Measurements from ENCODE around the gene CERK. TPM values are rescaled to one million over a fixed set of nuclear protein-coding genes. Genes with fewer than 3 reads are reported as not detected.

The CERK gene
- total and polyA plus RNA-seq, 4 donors: 7.9 to 24.3 (median 10.2) TPM

GRCh38 chr22:46699091-46699490 is 39.0 kb downstream of the CERK start:
- DNase-seq (ENCODE audit: low spot score): no peak
- TF ChIP-seq GABPA (IDR thresholded peaks at IDR 0.05 in 1 of 2, conservative IDR thresholded peaks at IDR 0.05 in 1 of 2) (no peak), JUND (IDR thresholded peaks at IDR 0.05) (no peak), HNF4G (IDR thresholded peaks at IDR 0.05) (no peak), FOXA1 (IDR thresholded peaks at IDR 0.05) (no peak), YY1 (IDR thresholded peaks at IDR 0.05) (no peak), ATF3 (IDR thresholded peaks at IDR 0.05) (no peak), HNF4A (conservative IDR thresholded peaks at IDR 0.05) (no peak), RXRA (IDR thresholded peaks at IDR 0.05) (no peak), RAD21 (IDR thresholded peaks at IDR 0.05) (no peak), SP1 (IDR thresholded peaks at IDR 0.05) (no peak), EGR1 (IDR thresholded peaks at IDR 0.05; ENCODE audit: low read depth in 2 of 2) (no peak), NR2F2 (IDR thresholded peaks at IDR 0.05) (no peak), FOXA2 (IDR thresholded peaks at IDR 0.05) (no peak), ZBTB33 (IDR thresholded peaks at IDR 0.05) (no peak), TAF1 (conservative IDR thresholded peaks at IDR 0.05) (no peak), CTCF (IDR thresholded peaks at IDR 0.05; ENCODE audit: low read depth, low read length, missing input control) (no peak)
- TF ChIP-seq, protein P1, sequence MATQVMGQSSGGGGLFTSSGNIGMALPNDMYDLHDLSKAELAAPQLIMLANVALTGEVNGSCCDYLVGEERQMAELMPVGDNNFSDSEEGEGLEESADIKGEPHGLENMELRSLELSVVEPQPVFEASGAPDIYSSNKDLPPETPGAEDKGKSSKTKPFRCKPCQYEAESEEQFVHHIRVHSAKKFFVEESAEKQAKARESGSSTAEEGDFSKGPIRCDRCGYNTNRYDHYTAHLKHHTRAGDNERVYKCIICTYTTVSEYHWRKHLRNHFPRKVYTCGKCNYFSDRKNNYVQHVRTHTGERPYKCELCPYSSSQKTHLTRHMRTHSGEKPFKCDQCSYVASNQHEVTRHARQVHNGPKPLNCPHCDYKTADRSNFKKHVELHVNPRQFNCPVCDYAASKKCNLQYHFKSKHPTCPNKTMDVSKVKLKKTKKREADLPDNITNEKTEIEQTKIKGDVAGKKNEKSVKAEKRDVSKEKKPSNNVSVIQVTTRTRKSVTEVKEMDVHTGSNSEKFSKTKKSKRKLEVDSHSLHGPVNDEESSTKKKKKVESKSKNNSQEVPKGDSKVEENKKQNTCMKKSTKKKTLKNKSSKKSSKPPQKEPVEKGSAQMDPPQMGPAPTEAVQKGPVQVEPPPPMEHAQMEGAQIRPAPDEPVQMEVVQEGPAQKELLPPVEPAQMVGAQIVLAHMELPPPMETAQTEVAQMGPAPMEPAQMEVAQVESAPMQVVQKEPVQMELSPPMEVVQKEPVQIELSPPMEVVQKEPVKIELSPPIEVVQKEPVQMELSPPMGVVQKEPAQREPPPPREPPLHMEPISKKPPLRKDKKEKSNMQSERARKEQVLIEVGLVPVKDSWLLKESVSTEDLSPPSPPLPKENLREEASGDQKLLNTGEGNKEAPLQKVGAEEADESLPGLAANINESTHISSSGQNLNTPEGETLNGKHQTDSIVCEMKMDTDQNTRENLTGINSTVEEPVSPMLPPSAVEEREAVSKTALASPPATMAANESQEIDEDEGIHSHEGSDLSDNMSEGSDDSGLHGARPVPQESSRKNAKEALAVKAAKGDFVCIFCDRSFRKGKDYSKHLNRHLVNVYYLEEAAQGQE (IDR thresholded peaks at IDR 0.05): no peak
- TF ChIP-seq, protein P2, sequence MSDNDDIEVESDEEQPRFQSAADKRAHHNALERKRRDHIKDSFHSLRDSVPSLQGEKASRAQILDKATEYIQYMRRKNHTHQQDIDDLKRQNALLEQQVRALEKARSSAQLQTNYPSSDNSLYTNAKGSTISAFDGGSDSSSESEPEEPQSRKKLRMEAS (IDR thresholded peaks at IDR 0.05): no peak
- H3K4me3 ChIP-seq (ENCODE audit: low read depth in 1 of 3, low read length in 3 of 3): no peak overlapping the region
- WGBS: 96% methylated on average over 17 of the region's 17 CpGs
- H3K4me1 ChIP-seq (ENCODE audit: control insufficient read depth in 4 of 4, insufficient read depth in 4 of 4, low read length in 3 of 4): no peaks in the 10 kb centered on the region
- no peaks in the 10 kb centered on the region for H3K9me3 ChIP-seq (ENCODE audit: control insufficient read depth in 4 of 4, low read length in 3 of 4)
- no peaks in the 10 kb centered on the region for H3K27me3 ChIP-seq (ENCODE audit: control insufficient read depth in 4 of 4, insufficient read depth in 4 of 4, low read length in 3 of 4)
- peaks cover 19 to 77% (median 45%) of the 10 kb centered on the region in 4 donors for H3K36me3 ChIP-seq (ENCODE audit: control insufficient read depth in 4 of 4, insufficient read depth in 3 of 4, low read depth in 1 of 4, low read length in 3 of 4)
- H3K27ac ChIP-seq (ENCODE audit: low read depth in 1 of 2, low read length in 2 of 2): no peak overlapping the region
- H3K9ac ChIP-seq (ENCODE audit: low read depth in 1 of 2, low read length in 2 of 2): no peak overlapping the region
